OCI-LY7 (cell line): Measurements from ENCODE around the gene PCNX3. TPM values are rescaled to one million over a fixed set of nuclear protein-coding genes. Genes with fewer than 3 reads are reported as not detected.

Experiments
- BruUV-seq: library from RNA; stranded (reverse); fragments of 400-500 nt; replicated peaks from 2 replicates; lab custom pipeline; 2021; lab: Mats Ljungman, UMichigan
- CTCF ChIA-PET: fragments of 300-600 bp; sonication (Branson Sonifier 250); formaldehyde crosslinking; loops from one replicate; lab custom pipeline; 2022; ENCODE audit warnings: antibody characterized with exemption; ENCODE audit not compliant: unreplicated experiment; lab: Charles Lee
- POLR2A ChIA-PET: fragments of 300-600 bp; sonication (Branson Sonifier 250); formaldehyde crosslinking; loops from one replicate; lab custom pipeline; 2022; ENCODE audit warnings: antibody characterized with exemption; lab: Charles Lee
- DNase-seq: peaks from one replicate; pipeline ENCODE4 v3.0.0-alpha.2; 2015; ENCODE audit warnings: low spot score
- H2AFZ ChIP-seq: fragments of 200-600 bp; sonication (generic), shearing (Covaris generic); 2 replicates; pipeline ENCODE4 v1.6.1; 2014; ENCODE audit warnings: mild to moderate bottlenecking, antibody characterized with exemption, low read length, moderate library complexity
- H3K27ac ChIP-seq: fragments of 200-600 bp; sonication (generic); 2 replicates; pipeline ENCODE4 v1.5.1; 2014; ENCODE audit warnings: mixed run types, low read depth, mild to moderate bottlenecking, moderate library complexity, low read length, inconsistent platforms; ENCODE audit not compliant: poor library complexity, severe bottlenecking
- H3K36me3 ChIP-seq: fragments of 200-600 bp; sonication (generic); 2 replicates; pipeline ENCODE4 v1.6.1; 2014; ENCODE audit warnings: mild to moderate bottlenecking, antibody characterized with exemption, low read length, moderate library complexity, mixed read lengths; ENCODE audit not compliant: insufficient read depth
- H3K4me1 ChIP-seq: fragments of 200-600 bp; sonication (generic); 2 replicates; pipeline ENCODE4 v1.5.1; 2014; ENCODE audit warnings: mild to moderate bottlenecking, low read length; ENCODE audit not compliant: insufficient read depth, poor library complexity, severe bottlenecking
- H3K4me2 ChIP-seq: fragments of 200-600 bp; sonication (generic); 2 replicates; pipeline ENCODE4 v1.6.1; 2014; ENCODE audit warnings: mild to moderate bottlenecking, low read length
- H3K4me3 ChIP-seq: fragments of 200-600 bp; sonication (generic); 2 replicates; pipeline ENCODE4 v1.5.1; 2014; ENCODE audit warnings: mild to moderate bottlenecking, low read depth, low read length; ENCODE audit not compliant: poor library complexity, severe bottlenecking
- H3K79me2 ChIP-seq: fragments of 200-600 bp; sonication (generic); 2 replicates; pipeline ENCODE4 v1.6.1; 2016; ENCODE audit warnings: low read depth, mild to moderate bottlenecking, low read length, moderate library complexity, mixed read lengths; ENCODE audit not compliant: insufficient read depth
- H3K9me2 ChIP-seq: fragments of 200-600 bp; sonication (generic); 2 replicates; pipeline ENCODE4 v1.6.1; 2016; ENCODE audit warnings: mild to moderate bottlenecking, low read length, mixed read lengths; ENCODE audit not compliant: insufficient read depth
- H3K9me3 ChIP-seq: fragments of 200-600 bp; sonication (generic); 2 replicates; pipeline ENCODE4 v1.6.1; 2014; ENCODE audit warnings: mild to moderate bottlenecking, mixed run types, low read length, mixed read lengths
- H4K20me1 ChIP-seq: fragments of 200-600 bp; sonication (generic); 2 replicates; pipeline ENCODE4 v1.6.1; 2014; ENCODE audit warnings: mild to moderate bottlenecking, antibody characterized with exemption, low read length, moderate library complexity, mixed read lengths; ENCODE audit not compliant: insufficient read depth
- EZH2phosphoT487 ChIP-seq: fragments of 200-600 bp; sonication (generic); IDR thresholded peaks from 2 replicates; pipeline ENCODE4 v1.6.1; 2018; ENCODE audit warnings: low read depth, borderline replicate concordance, mild to moderate bottlenecking, mixed run types, antibody characterized with exemption, low read length, moderate library complexity, mixed read lengths
- intact Hi-C: fragments of 100-400 bp; cut with micrococcal nuclease; formaldehyde crosslinking; loops from one replicate; pipeline ENCODE4 v1.10.0; 2022; ENCODE audit not compliant: unreplicated experiment
- total RNA-seq, 2 experiments: library from RNA; depleted of rRNA in 1 of 2; stranded (reverse); fragments of >200 nt in 1 of 2; shearing (Covaris generic) in 1 of 2; gene quantifications; 2 replicates each; pipeline ENCODE4 v1.2.3, GENCODE V29; 2014 to 2022
- TF ChIP-seq, protein P1 (sequence below): fragments of 200-600 bp; sonication (generic); conservative IDR thresholded peaks from 2 replicates; pipeline ENCODE4 v1.5.1; 2014; ENCODE audit warnings: mild to moderate bottlenecking, antibody characterized with exemption, low read length, moderate library complexity, mixed read lengths

The PCNX3 gene
- total RNA-seq, 2 experiments from 2014 or later: 36.2 to 66.7 TPM

DNA sequence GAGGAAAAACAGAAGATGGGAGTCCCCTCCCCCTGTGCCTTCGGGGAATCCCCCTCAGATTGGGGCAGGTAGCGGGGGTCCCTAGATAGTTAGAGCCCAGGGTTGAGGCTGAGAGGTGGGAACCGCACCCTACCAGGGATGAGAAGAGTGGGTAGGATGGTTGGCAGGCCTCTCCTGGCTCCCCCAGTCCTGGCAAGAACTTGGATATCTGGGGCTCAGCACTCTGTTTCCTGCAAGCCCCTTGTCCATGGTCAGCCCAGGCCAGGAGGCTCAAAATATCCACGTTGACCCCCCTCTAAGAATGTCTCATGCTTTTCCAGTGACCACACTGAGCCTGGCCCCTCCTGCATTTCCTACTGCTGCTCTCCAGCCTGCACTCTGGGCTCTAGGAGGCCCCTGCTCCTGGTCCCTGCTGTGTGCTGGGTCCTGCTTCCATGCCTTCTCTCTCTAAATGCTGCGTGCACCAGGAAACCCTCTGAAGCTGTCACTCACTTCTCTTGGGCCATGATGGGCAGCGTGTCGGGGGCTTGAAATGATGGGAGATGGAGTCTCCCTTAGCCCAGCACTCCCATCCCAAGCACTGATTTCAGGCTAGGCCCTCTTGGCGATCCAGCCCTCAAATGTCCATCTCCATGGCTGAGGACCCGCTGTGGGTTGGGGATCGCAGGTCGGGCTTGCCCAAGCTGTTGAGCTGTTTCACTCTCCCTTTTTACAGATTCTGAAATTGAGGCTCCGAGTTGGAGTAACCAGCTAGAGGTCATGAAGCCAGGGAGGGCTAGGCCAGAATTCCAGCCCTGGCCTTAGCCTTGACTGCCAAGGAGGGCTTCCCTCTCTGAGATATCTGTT, 3.6 kb upstream of the PCNX3 start:
- TF ChIP-seq, protein P1, sequence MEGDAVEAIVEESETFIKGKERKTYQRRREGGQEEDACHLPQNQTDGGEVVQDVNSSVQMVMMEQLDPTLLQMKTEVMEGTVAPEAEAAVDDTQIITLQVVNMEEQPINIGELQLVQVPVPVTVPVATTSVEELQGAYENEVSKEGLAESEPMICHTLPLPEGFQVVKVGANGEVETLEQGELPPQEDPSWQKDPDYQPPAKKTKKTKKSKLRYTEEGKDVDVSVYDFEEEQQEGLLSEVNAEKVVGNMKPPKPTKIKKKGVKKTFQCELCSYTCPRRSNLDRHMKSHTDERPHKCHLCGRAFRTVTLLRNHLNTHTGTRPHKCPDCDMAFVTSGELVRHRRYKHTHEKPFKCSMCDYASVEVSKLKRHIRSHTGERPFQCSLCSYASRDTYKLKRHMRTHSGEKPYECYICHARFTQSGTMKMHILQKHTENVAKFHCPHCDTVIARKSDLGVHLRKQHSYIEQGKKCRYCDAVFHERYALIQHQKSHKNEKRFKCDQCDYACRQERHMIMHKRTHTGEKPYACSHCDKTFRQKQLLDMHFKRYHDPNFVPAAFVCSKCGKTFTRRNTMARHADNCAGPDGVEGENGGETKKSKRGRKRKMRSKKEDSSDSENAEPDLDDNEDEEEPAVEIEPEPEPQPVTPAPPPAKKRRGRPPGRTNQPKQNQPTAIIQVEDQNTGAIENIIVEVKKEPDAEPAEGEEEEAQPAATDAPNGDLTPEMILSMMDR: no peak
- no peak for TF ChIP-seq EZH2phosphoT487
- H3K9me2 ChIP-seq: no peaks in the 10 kb centered on the region
- no peak overlapping the region for H3K4me3 ChIP-seq
- ChIA-PET CTCF (no interaction called here), POLR2A (no interaction called here)
- H3K36me3 ChIP-seq: peaks cover 13% of the 10 kb centered on the region
- H4K20me1 ChIP-seq: no peaks in the 10 kb centered on the region
- H3K27ac ChIP-seq: no peak overlapping the region
- H3K79me2 ChIP-seq: peaks cover 35% of the 10 kb centered on the region
- H3K4me2 ChIP-seq: peak overlapping the region; percentile 88
- no peak for DNase-seq
- intact Hi-C loops: no loop called here
- no peaks in the 10 kb centered on the region for H3K9me3 ChIP-seq
- no TSS peak for BruUV-seq
- H2AFZ ChIP-seq: no peak overlapping the region
- H3K4me1 ChIP-seq: peaks cover 37% of the 10 kb centered on the region

DNA sequence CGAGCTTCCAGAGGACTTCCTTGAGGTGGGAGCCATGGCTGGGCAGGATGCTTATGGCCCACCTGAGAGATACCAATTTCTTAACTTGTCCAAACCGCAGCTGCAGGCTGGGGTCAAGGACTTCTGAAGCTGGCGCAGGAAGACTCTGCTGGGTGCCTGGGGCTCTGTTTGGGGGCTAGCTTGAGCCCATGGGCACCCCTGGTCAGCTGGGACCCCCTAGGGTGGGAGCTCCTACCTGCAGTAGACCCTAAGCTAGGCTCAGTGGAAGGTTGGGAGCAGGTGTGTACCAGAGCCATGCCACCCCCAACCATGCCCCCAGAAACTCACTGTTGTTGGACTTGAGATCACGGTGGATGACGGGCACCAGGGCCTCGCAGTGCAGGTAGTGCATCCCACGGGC, 2.9 kb upstream of the PCNX3 start:
- H4K20me1 ChIP-seq: no peaks in the 10 kb centered on the region
- H3K36me3 ChIP-seq: peaks cover 13% of the 10 kb centered on the region
- H3K27ac ChIP-seq: no peak overlapping the region
- no peak overlapping the region for H2AFZ ChIP-seq
- no peaks in the 10 kb centered on the region for H3K9me2 ChIP-seq
- CTCF ChIA-PET: interaction anchor here (0.8 kb wide), 1 partner anchor 1372 kb away, joined by 3 read pairs; the partner anchor contains the start of gene FKBP2
- intact Hi-C loops: no loop called here
- H3K79me2 ChIP-seq: peaks cover 42% of the 10 kb centered on the region
- no peak for DNase-seq
- no peaks in the 10 kb centered on the region for H3K9me3 ChIP-seq
- BruUV-seq: no TSS peak
- POLR2A ChIA-PET: interaction anchor here (0.5 to 0.7 kb wide), 2 partner anchors 38 to 209 kb away, joined by 4 to 5 read pairs; no protein-coding TSS in a partner anchor
- peak overlapping the region; percentile 97 for H3K4me3 ChIP-seq
- H3K4me1 ChIP-seq: peaks cover 44% of the 10 kb centered on the region
- TF ChIP-seq, protein P1: no peak
- TF ChIP-seq EZH2phosphoT487: no peak
- peak overlapping the region; percentile 88 for H3K4me2 ChIP-seq
